Activated CD4-positive, alpha-beta memory T cell treated with anti-CD3 and anti-CD28 coated beads, Interleukin-2, amount 10 ng/mL, durations not matched to agents 7 days and 5 days (primary cell): Measurements from ENCODE around the gene RRP12. TPM values are rescaled to one million over a fixed set of nuclear protein-coding genes. Genes with fewer than 3 reads are reported as not detected.
A peak's percentile ranks its signal among the peaks of the same experiment; 100 is the strongest.

Source experiments
- CTCF ChIA-PET: fragments of 350-600 bp; sonication (Branson Sonifier 250); formaldehyde crosslinking; loops from one replicate; lab custom pipeline; 2021; ENCODE audit warnings: antibody characterized with exemption, inconsistent platforms; lab: Charles Lee
- POLR2A ChIA-PET: fragments of 350-600 bp; sonication (Branson Sonifier 250); formaldehyde crosslinking; loops from one replicate; lab custom pipeline; 2021; ENCODE audit warnings: antibody characterized with exemption; lab: Charles Lee
- DNase-seq: peaks from one replicate; pipeline ENCODE4 v3.0.0-alpha.2; 2020
- H3K27ac Mint-ChIP-seq: one replicate; pipeline ENCODE4 v1.8.0; 2021; ENCODE audit warnings: mild to moderate bottlenecking, mixed read lengths
- H3K27me3 Mint-ChIP-seq: one replicate; pipeline ENCODE4 v1.8.0; 2021; ENCODE audit warnings: mixed read lengths
- H3K36me3 Mint-ChIP-seq: one replicate; pipeline ENCODE4 v1.8.0; 2021; ENCODE audit warnings: low read depth, mixed read lengths
- H3K4me1 Mint-ChIP-seq: one replicate; pipeline ENCODE4 v1.8.0; 2021; ENCODE audit warnings: mixed read lengths
- H3K4me3 Mint-ChIP-seq: one replicate; pipeline ENCODE4 v1.8.0; 2021; ENCODE audit warnings: mild to moderate bottlenecking, mixed read lengths
- H3K9me3 Mint-ChIP-seq: one replicate; pipeline ENCODE4 v1.8.0; 2021; ENCODE audit warnings: mixed read lengths
- total RNA-seq, 2 experiments: library from RNA; stranded (reverse); gene quantifications; one replicate each; pipeline ENCODE4 v1.2.3, GENCODE V29; 2021

The RRP12 gene
- total RNA-seq, 2 experiments from 2014 or later = 16.2 to 18.1 TPM

GRCh38 chr10:97336446-97336845 lies 64.7 kb downstream of the RRP12 start:
- CTCF ChIA-PET = interaction anchor here (1.0 kb wide), 1 partner anchor 58 kb away, joined by 3 read pairs; no protein-coding TSS in a partner anchor
- Mint-ChIP-seq H3K4me1 (peaks cover 25% of the 10 kb centered on the region), H3K27ac (no peak overlapping the region), H3K4me3 (no peak overlapping the region), H3K9me3 (no peaks in the 10 kb centered on the region), H3K27me3 (peaks cover 23% of the 10 kb centered on the region), H3K36me3 (peaks cover 13% of the 10 kb centered on the region)
- POLR2A ChIA-PET = no interaction called here
- no peak for DNase-seq

GRCh38 chr10:97336006-97336405 lies 65.1 kb downstream of the RRP12 start:
- Mint-ChIP-seq H3K4me3 (peak overlapping the region; percentile 53), H3K4me1 (peaks cover 30% of the 10 kb centered on the region), H3K36me3 (peaks cover 16% of the 10 kb centered on the region), H3K27ac (no peak overlapping the region), H3K9me3 (no peaks in the 10 kb centered on the region), H3K27me3 (peaks cover 23% of the 10 kb centered on the region)
- POLR2A ChIA-PET = no interaction called here
- no peak for DNase-seq
- CTCF ChIA-PET = no interaction called here

- POLR2A ChIA-PET = interaction anchor here (5.8 kb wide), 1 partner anchor 16 kb away, joined by 51 read pairs; the partner anchor contains the start of gene FRAT1
- peaks cover 31% of the 10 kb centered on the region for H3K4me1 Mint-ChIP-seq
- H3K4me3 Mint-ChIP-seq = peak overlapping the region; percentile 27
- CTCF ChIA-PET = interaction anchor here (1.4 kb wide), 1 partner anchor 16 kb away, joined by 5 read pairs; the partner anchor contains the start of gene FRAT1
- no peak overlapping the region for H3K27ac Mint-ChIP-seq
- DNase-seq = no peak
- no peaks in the 10 kb centered on the region for H3K9me3 Mint-ChIP-seq
- H3K36me3 Mint-ChIP-seq = peaks cover 16% of the 10 kb centered on the region
- H3K27me3 Mint-ChIP-seq = peaks cover 23% of the 10 kb centered on the region
Measured at GRCh38 chr10:97335188-97335619, 65.9 kb downstream of the RRP12 start.

GRCh38 chr10:97334370-97335175 lies 66.6 kb downstream of the RRP12 start, which contains the start of gene FRAT2:
Gene FRAT2, minus strand, starts transcription at chr10:97334729. Its CDS starts 157 bp downstream, at chr10:97334572.
- Mint-ChIP-seq H3K27me3 (peaks cover 23% of the 10 kb centered on the region), H3K4me1 (peaks cover 35% of the 10 kb centered on the region), H3K4me3 (peak within 1 kb of the TSS; percentile 84), H3K9me3 (no peaks in the 10 kb centered on the region), H3K36me3 (peaks cover 20% of the 10 kb centered on the region), H3K27ac (peak within 1 kb of the TSS; percentile 79)
- POLR2A ChIA-PET = interaction anchor here (0.7 to 5.8 kb wide), 5 partner anchors 9 to 66 kb away, joined by 3 to 51 read pairs (median 8); partner anchors contain the start of genes ARHGAP19, FRAT1 and RRP12
- peak; percentile 87 for DNase-seq
- CTCF ChIA-PET = interaction anchor here (0.5 to 1.4 kb wide), 4 partner anchors 16 to 66 kb away, joined by 3 to 5 read pairs (median 4); partner anchors contain the start of genes FRAT1 and RRP12

- Mint-ChIP-seq H3K4me1 (peaks cover 41% of the 10 kb centered on the region), H3K27me3 (peaks cover 23% of the 10 kb centered on the region), H3K36me3 (peaks cover 23% of the 10 kb centered on the region), H3K4me3 (peak overlapping the region; percentile 84), H3K9me3 (no peaks in the 10 kb centered on the region), H3K27ac (peak overlapping the region; percentile 76)
- ChIA-PET CTCF (interaction anchor here (0.5 to 2.3 kb wide), 10 partner anchors 9 to 81 kb away, joined by 3 to 14 read pairs (median 4); partner anchors contain the start of genes FRAT1 and RRP12), POLR2A (interaction anchor here (0.7 to 5.8 kb wide), 10 partner anchors 8 to 111 kb away, joined by 3 to 51 read pairs (median 5); partner anchors contain the start of genes ARHGAP19, FRAT1 and RRP12)
- peak; percentile 44 for DNase-seq
Measured at GRCh38 chr10:97333601-97334369, 67.4 kb downstream of the RRP12 start.

- no peak for DNase-seq
- Mint-ChIP-seq H3K9me3 (no peaks in the 10 kb centered on the region), H3K36me3 (peaks cover 23% of the 10 kb centered on the region), H3K27me3 (peaks cover 23% of the 10 kb centered on the region), H3K4me1 (peaks cover 46% of the 10 kb centered on the region), H3K27ac (peak overlapping the region; percentile 76), H3K4me3 (peak overlapping the region; percentile 84)
- CTCF ChIA-PET = interaction anchor here (0.8 to 2.3 kb wide), 7 partner anchors 8 to 82 kb away, joined by 3 to 14 read pairs (median 5); partner anchors contain the start of genes FRAT1 and RRP12
- POLR2A ChIA-PET = interaction anchor here (0.7 to 5.8 kb wide), 10 partner anchors 8 to 111 kb away, joined by 3 to 51 read pairs (median 5); partner anchors contain the start of genes ARHGAP19, FRAT1 and RRP12
Measured at GRCh38 chr10:97333351-97333600, 67.9 kb downstream of the RRP12 start.

GRCh38 chr10:97332591-97333350 lies 68.4 kb downstream of the RRP12 start:
- Mint-ChIP-seq H3K27ac (peak overlapping the region; percentile 76), H3K27me3 (peaks cover 19% of the 10 kb centered on the region), H3K36me3 (peaks cover 26% of the 10 kb centered on the region), H3K4me3 (peak overlapping the region; percentile 84), H3K4me1 (peaks cover 51% of the 10 kb centered on the region), H3K9me3 (no peaks in the 10 kb centered on the region)
- CTCF ChIA-PET = interaction anchor here (0.7 to 2.3 kb wide), 9 partner anchors 8 to 82 kb away, joined by 3 to 14 read pairs (median 4); partner anchors contain the start of genes FRAT1 and RRP12
- DNase-seq = no peak
- POLR2A ChIA-PET = interaction anchor here (0.7 to 5.8 kb wide), 12 partner anchors 7 to 112 kb away, joined by 3 to 51 read pairs (median 4); partner anchors contain the start of genes ARHGAP19, FRAT1 and RRP12

GRCh38 chr10:97331153-97331703 lies 69.9 kb downstream of the RRP12 start:
- Mint-ChIP-seq H3K36me3 (peaks cover 26% of the 10 kb centered on the region), H3K4me1 (peaks cover 62% of the 10 kb centered on the region), H3K27me3 (peaks cover 4% of the 10 kb centered on the region), H3K4me3 (no peak overlapping the region), H3K27ac (no peak overlapping the region), H3K9me3 (no peaks in the 10 kb centered on the region)
- DNase-seq = no peak
- CTCF ChIA-PET = interaction anchor here (2.3 kb wide), 1 partner anchor 12 kb away, joined by 14 read pairs; the partner anchor contains the start of gene FRAT1
- POLR2A ChIA-PET = interaction anchor here (1.5 to 5.8 kb wide), 2 partner anchors 9 to 12 kb away, joined by 5 to 51 read pairs; partner anchors contain the start of gene FRAT1

GRCh38 chr10:97329766-97330165 lies 71.4 kb downstream of the RRP12 start:
- no peak overlapping the region for H3K4me3 Mint-ChIP-seq
- H3K4me1 Mint-ChIP-seq = peaks cover 58% of the 10 kb centered on the region
- no peak for DNase-seq
- H3K27ac Mint-ChIP-seq = no peak overlapping the region
- ChIA-PET CTCF (no interaction called here), POLR2A (interaction anchor here (2.0 to 5.8 kb wide), 3 partner anchors 10 to 37 kb away, joined by 5 to 51 read pairs (median 14); partner anchors contain the start of genes ARHGAP19 and FRAT1)
- H3K36me3 Mint-ChIP-seq = peaks cover 26% of the 10 kb centered on the region
- no peaks in the 10 kb centered on the region for H3K9me3 Mint-ChIP-seq
- H3K27me3 Mint-ChIP-seq = no peaks in the 10 kb centered on the region

- ChIA-PET POLR2A (interaction anchor here (2.0 to 2.6 kb wide), 2 partner anchors 9 to 36 kb away, joined by 5 to 14 read pairs; partner anchors contain the start of genes ARHGAP19 and FRAT1), CTCF (interaction anchor here (1.3 kb wide), 1 partner anchor 50 kb away, joined by 5 read pairs; no protein-coding TSS in a partner anchor)
- Mint-ChIP-seq H3K4me3 (no peak overlapping the region), H3K27me3 (no peaks in the 10 kb centered on the region), H3K4me1 (peaks cover 58% of the 10 kb centered on the region), H3K36me3 (peaks cover 26% of the 10 kb centered on the region), H3K9me3 (no peaks in the 10 kb centered on the region), H3K27ac (no peak overlapping the region)
- no peak for DNase-seq
Measured at GRCh38 chr10:97328646-97329453, 72.3 kb downstream of the RRP12 start.
